Spinal cord (tissue), 10 donors: Measurements from ENCODE around the gene MRRF. TPM values are rescaled to one million over a fixed set of nuclear protein-coding genes. Genes with fewer than 3 reads are reported as not detected.
A peak's percentile ranks its signal among the peaks of the same experiment; 100 is the strongest.

Source experiments
- DNase-seq, 6 donors: peaks; one replicate each; pipeline versions ENCODE4 v3.0.0 to v3.0.0-alpha.2; 2013 to 2015; ENCODE audit warnings: low spot score in 6 of 6, low read depth in 4 of 6
- H3K27ac ChIP-seq: one replicate; pipeline ENCODE4 v1.5.1; 2013; ENCODE audit warnings: low read depth, low read length, control low read depth
- H3K27me3 ChIP-seq: one replicate; pipeline ENCODE4 v1.6.1; 2013; ENCODE audit warnings: low read length; ENCODE audit not compliant: control insufficient read depth, insufficient read depth
- H3K36me3 ChIP-seq: one replicate; pipeline ENCODE4 v1.6.1; 2013; ENCODE audit warnings: low read length; ENCODE audit not compliant: control insufficient read depth, insufficient read depth
- H3K4me1 ChIP-seq: one replicate; pipeline ENCODE4 v1.6.1; 2013; ENCODE audit warnings: low read length; ENCODE audit not compliant: control insufficient read depth, insufficient read depth
- H3K4me3 ChIP-seq: one replicate; pipeline ENCODE4 v1.5.1; 2013; ENCODE audit warnings: low read depth, low read length, control low read depth
- H3K9me3 ChIP-seq: one replicate; pipeline ENCODE4 v1.6.1; 2013; ENCODE audit warnings: low read length; ENCODE audit not compliant: control insufficient read depth, insufficient read depth
- WGBS: methylation state at CpG from one replicate; pipeline ENCODE4 v1.1.5; 2013; ENCODE audit warnings: missing lambda C conversion rate; ENCODE audit not compliant: insufficient coverage; 5-methylcytosine and 5-hydroxymethylcytosine counted together
- polyA plus RNA-seq, 2 donors: library from polyadenylated mRNA; unstranded; fragments of 120-200 nt; gene quantifications; one replicate each; pipeline ENCODE4 v1.2.1, GENCODE V29; 2013; ENCODE audit not compliant: insufficient read length in 2 of 2
- total RNA-seq, 2 donors: library from RNA; depleted of rRNA in 1 of 2; stranded (reverse); fragments of 120-200 nt in 1 of 2; fragments of >200 nt in 1 of 2; gene quantifications; one replicate each; pipeline versions ENCODE4 v1.2.3 to v1.2.4, GENCODE V29; 2013 to 2014
- donor health status: healthy.

MRRF gene
- total and polyA plus RNA-seq, 4 donors: 23.5 to 31.6 (median 27.8) TPM

DNA sequence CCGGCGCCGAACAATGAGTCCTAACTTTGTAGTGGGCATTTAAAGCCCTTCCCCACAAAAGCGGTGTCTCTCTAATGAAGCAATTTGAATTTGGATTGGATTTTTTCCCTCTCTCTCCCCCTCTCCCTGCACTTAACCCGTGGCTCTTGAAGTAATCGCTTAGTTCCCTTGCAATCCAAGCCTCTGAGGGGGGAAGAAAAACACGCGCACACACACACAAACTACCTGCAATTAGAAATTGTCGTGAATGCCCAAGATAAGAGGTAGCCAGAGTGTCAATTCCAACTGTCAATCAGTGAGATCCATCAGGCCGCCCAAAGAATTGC is 37.1 kb upstream of the MRRF start:
- Histone ChIP-seq H3K9me3 (no peaks in the 10 kb centered on the region), H3K36me3 (no peaks in the 10 kb centered on the region), H3K4me1 (peaks cover 35% of the 10 kb centered on the region), H3K4me3 (no peak overlapping the region), H3K27ac (no peak overlapping the region), H3K27me3 (peaks cover 99% of the 10 kb centered on the region)
- WGBS: no CpG with 5 or more reads among the region's 10 CpGs
- DNase-seq: peak in 1 of 6 donors; percentile 31

DNA sequence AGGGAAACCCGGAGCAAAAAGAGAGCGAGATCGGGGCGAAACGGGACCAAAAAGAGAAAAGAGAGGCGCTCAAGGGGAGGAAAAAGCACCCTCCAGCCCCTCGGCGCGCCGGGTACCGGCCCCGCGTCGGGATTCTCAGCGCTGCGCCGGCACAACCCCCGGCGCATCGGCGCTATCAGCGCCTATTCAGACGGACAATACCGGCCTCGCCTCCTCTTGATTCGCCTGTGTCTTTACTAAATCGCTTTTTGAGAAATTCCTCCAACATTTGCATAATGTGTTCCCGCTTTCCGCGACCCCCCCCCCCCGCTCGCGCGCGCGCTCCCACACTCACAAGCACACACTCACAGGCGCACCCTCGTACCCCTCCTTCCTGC is 36.5 kb upstream of the MRRF start:
- Histone ChIP-seq H3K9me3 (no peaks in the 10 kb centered on the region), H3K27ac (no peak overlapping the region), H3K27me3 (peaks cover 98% of the 10 kb centered on the region), H3K36me3 (no peaks in the 10 kb centered on the region), H3K4me1 (peaks cover 33% of the 10 kb centered on the region), H3K4me3 (no peak overlapping the region)
- WGBS: under 1% methylated on average over 38 of the region's 38 CpGs
- DNase-seq: peak in 2 of 6 donors; percentile 32 to 56

DNA sequence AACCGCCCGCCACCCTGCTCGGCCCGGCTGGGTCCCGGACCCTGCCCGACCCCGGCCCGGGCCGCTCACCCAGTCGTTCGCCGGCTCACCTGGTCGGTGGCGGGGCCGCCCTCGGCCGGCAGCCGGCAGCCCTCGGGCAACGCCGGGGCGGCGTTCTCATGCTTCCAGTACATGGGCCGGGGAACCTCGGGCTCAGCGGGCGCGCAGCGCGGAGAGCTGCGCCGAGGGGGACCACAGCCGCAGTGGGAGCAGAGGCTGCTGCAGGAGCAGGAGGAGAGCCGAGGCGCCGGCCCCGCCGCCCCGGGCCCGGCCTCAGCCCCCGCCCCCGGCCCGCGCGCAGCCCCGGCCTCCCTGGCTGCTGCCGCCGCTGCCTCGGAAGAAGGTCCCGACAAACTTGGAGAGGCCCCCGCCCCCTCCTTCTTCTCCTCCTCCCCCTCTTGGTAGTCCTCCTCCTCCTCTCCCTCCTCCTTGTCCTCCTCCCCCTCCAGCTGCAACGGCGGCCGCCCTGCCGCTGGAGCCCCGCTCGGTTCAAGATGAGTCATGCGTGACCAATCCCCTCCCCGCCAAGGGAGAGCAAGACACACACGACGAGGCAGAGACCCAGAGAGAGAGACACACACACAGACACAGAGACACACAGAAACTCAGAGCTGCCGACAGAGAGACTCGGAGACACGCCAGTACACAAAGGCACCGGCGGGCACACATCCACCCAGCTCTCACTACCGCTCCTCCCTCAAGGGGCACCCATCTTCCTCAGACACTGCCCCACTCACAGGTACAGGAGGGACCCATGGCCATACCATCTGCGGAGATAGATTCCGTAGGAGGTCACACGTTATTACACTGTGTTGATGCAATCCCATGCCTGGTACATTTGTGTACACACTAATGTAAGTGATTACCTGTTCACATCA is 35.9 kb upstream of the MRRF start, which contains the start of gene LHX6:
TSS of gene LHX6 (minus strand) at position 390 of the 917 bp plus-strand sequence. CDS start at position 173, 217 bp downstream.
- Histone ChIP-seq H3K27me3 (peaks cover 93% of the 10 kb centered on the region), H3K4me1 (peaks cover 29% of the 10 kb centered on the region), H3K27ac (no peak within 1 kb of the TSS), H3K4me3 (no peak within 1 kb of the TSS), H3K9me3 (no peaks in the 10 kb centered on the region), H3K36me3 (no peaks in the 10 kb centered on the region)
- 2% methylated on average over 59 of the region's 70 CpGs for WGBS
- peak in 1 of 6 donors; percentile 37 for DNase-seq

DNA sequence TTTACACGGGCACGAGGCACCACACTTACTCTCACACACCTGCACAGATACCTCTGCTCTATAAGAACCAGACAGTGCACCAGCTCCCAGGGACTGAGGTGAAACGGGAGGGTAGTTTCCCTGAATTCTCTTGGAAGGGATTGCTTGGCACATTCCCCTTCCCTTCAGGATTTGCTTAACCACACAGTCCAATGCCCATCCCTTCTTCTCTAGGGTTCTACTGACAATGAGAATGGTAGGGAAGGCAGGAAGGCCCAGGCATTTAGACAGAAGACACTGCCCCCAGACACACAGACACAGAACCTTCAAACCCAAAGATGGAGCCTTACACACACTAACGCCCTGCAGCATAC is 35.2 kb upstream of the MRRF start:
- no peaks in the 10 kb centered on the region for H3K9me3 ChIP-seq
- DNase-seq: no peak
- no peaks in the 10 kb centered on the region for H3K36me3 ChIP-seq
- no peak overlapping the region for H3K4me3 ChIP-seq
- H3K27ac ChIP-seq: no peak overlapping the region
- H3K27me3 ChIP-seq: peaks cover 93% of the 10 kb centered on the region
- H3K4me1 ChIP-seq: peaks cover 29% of the 10 kb centered on the region
- WGBS: 57% methylated on average over 2 of the region's 4 CpGs

DNA sequence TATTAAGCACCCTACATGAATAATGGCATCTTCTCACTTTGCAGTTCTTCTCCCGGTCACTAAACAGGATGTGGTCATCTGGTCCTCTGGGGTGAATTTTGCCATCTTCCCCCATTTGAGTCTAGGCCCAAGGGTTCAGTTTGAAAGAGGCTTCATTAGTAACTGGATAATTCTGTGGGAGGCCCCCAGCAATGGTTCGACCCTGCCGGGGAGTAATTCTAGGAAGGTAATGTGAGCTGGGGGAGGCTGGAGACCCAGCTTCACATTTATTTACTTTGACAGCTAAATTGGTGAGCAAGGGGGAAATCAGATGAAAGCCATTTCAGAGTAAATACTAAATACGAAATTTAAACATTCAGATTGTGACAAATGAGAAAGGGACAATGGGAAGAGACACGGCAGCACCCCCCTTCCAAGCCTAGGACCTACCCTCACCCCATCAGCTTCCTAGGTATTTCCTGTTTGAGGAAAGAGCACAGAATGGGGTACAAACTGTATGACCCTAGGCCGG is 31.8 kb upstream of the MRRF start:
- H3K9me3 ChIP-seq: no peaks in the 10 kb centered on the region
- H3K27ac ChIP-seq: no peak overlapping the region
- H3K27me3 ChIP-seq: peaks cover 61% of the 10 kb centered on the region
- H3K4me3 ChIP-seq: no peak overlapping the region
- DNase-seq: no peak
- peaks cover 10% of the 10 kb centered on the region for H3K4me1 ChIP-seq
- no peaks in the 10 kb centered on the region for H3K36me3 ChIP-seq
- 50% methylated on average over 1 of the region's 6 CpGs for WGBS

DNA sequence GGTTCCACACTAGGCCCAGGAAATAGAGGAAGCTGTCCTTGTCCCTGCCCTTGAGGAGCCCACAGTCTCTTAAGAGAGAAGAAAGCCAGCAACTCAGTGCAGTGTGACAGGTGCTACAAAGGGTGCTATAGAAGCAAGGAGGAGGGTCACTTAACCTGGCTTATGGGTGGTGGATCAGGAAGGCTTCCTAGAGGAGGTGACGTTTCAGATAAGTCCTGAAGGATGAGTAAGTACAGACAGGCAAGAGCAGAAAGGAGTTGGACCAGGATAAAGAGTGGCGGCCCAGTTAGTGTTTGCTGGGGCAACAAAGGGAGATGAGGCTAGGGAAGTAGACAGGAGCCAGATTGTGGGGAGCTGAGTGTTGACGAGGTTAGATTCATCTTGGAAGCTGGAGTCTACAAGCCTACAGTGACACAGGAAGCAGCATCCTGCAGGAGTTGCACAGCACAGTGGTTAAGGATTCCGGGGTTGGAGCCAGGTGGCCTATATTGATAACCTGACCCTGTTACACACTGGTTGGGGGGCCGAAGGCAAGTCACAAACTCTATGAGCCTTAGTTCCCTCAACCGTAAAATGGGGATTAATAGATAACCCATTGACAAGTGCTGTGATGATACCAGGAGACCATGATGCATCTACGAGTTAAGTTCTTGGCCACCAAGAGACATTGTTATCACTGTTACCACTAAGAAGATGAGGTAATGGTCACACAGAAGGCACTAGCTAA is 30.5 kb upstream of the MRRF start:
- no peak for DNase-seq
- Histone ChIP-seq H3K9me3 (no peaks in the 10 kb centered on the region), H3K4me1 (peaks cover under 1% of the 10 kb centered on the region), H3K27ac (no peak overlapping the region), H3K4me3 (no peak overlapping the region), H3K27me3 (peaks cover 48% of the 10 kb centered on the region), H3K36me3 (no peaks in the 10 kb centered on the region)
- WGBS: 82% methylated on average over 6 of the region's 7 CpGs

DNA sequence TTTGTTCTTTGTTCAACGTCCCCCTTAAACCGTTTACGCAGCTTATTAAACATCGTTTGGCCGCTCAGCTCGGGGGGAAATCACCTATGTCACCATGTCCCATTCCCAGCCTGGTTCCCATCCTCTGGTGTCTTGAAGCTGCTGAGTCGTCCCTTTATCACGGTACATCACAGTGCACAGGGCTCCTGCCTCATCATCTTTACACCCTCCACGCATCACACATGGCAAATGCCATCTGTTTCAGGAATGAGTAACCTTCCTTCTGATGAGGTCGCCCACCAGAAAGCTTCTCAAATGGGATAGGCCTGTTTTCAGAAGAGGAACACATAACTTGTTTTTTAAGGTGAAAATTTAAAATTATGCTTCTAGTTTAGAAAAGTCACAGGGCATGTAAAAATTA is 28.0 kb upstream of the MRRF start:
- Histone ChIP-seq H3K4me1 (no peaks in the 10 kb centered on the region), H3K9me3 (no peaks in the 10 kb centered on the region), H3K4me3 (no peak overlapping the region), H3K36me3 (no peaks in the 10 kb centered on the region), H3K27me3 (peaks cover 23% of the 10 kb centered on the region), H3K27ac (no peak overlapping the region)
- WGBS: 82% methylated on average over 8 of the region's 10 CpGs
- no peak for DNase-seq

DNA sequence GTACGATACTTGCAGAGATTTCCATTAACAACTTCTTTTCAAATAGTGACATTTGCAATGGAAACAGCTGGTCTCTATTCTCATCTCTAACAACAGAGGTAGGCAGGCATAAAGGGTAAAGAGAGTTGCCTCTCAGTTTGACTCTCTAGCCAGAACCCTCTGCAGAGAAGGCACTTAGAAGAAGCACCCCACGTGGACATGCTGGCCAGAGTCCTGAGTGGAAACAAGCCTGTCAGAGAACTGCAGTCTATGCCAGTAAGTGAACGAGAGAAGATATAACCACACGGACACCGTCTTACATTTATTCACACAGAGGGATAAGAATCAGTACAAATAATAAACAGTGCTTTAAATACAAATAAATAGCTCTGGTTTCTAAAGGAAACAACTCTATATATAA is 25.0 kb upstream of the MRRF start:
- H3K27ac ChIP-seq: no peak overlapping the region
- DNase-seq: no peak
- no peaks in the 10 kb centered on the region for H3K9me3 ChIP-seq
- H3K4me3 ChIP-seq: no peak overlapping the region
- peaks cover 9% of the 10 kb centered on the region for H3K36me3 ChIP-seq
- H3K27me3 ChIP-seq: no peaks in the 10 kb centered on the region
- no peaks in the 10 kb centered on the region for H3K4me1 ChIP-seq
- WGBS: 43% methylated on average over 1 of the region's 5 CpGs

DNA sequence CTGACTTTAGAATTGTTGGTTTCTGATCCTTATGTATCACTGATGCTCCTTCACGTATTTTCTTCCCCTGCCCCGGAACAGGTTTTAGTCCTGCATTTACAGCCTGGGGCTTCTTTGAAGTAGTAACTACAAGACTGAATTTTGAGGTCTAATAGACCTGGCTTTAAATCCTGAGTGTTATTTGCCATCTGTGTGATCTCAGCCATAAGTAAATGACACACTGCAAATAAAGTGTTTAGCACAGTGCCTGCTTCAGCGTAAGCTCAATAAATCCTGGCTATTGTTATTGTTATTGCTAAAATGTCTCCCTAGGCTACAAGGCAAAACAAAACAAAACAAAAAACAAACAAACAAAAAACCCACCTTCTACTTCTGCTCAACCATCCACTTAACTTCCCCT is 20.3 kb upstream of the MRRF start:
- H3K27ac ChIP-seq: no peak overlapping the region
- no peaks in the 10 kb centered on the region for H3K4me1 ChIP-seq
- no peaks in the 10 kb centered on the region for H3K9me3 ChIP-seq
- peaks cover 16% of the 10 kb centered on the region for H3K36me3 ChIP-seq
- WGBS: 80% methylated on average over 1 of the region's 3 CpGs
- H3K4me3 ChIP-seq: no peak overlapping the region
- DNase-seq: peak in 1 of 6 donors; percentile 15
- no peaks in the 10 kb centered on the region for H3K27me3 ChIP-seq
